Large intestine (tissue), 3 donors: Measurements from ENCODE around the gene NDUFA8. TPM values are rescaled to one million over a fixed set of nuclear protein-coding genes. Genes with fewer than 3 reads are reported as not detected.

Experiments used
- DNase-seq, 2 donors: peaks; one replicate each; pipeline versions ENCODE4 v3.0.0 to v3.0.0-alpha.2; 2013
- H3K27ac ChIP-seq: one replicate; pipeline ENCODE4 v1.5.1; 2013; ENCODE audit warnings: low read length
- H3K27me3 ChIP-seq: 2 replicates; pipeline ENCODE4 v1.6.1; 2013; ENCODE audit warnings: low read length; ENCODE audit not compliant: control insufficient read depth, insufficient read depth
- H3K36me3 ChIP-seq: 2 replicates; pipeline ENCODE4 v1.6.1; 2013; ENCODE audit warnings: low read length; ENCODE audit not compliant: control insufficient read depth, insufficient read depth
- H3K4me1 ChIP-seq: one replicate; pipeline ENCODE4 v1.6.1; 2013; ENCODE audit warnings: low read length; ENCODE audit not compliant: control insufficient read depth, insufficient read depth
- H3K4me3 ChIP-seq: one replicate; pipeline ENCODE4 v1.5.1; 2013; ENCODE audit warnings: low read length
- H3K9me3 ChIP-seq: one replicate; pipeline ENCODE4 v1.6.1; 2013; ENCODE audit warnings: mild to moderate bottlenecking, low read depth, low read length, moderate library complexity; ENCODE audit not compliant: control insufficient read depth
- WGBS: methylation state at CpG from one replicate; pipeline ENCODE4 v1.1.5; 2013; ENCODE audit warnings: low lambda C conversion rate; ENCODE audit not compliant: insufficient coverage; 5-methylcytosine and 5-hydroxymethylcytosine counted together
- polyA plus RNA-seq: library from polyadenylated mRNA; unstranded; fragments of 120-200 nt; gene quantifications from one replicate; pipeline ENCODE4 v1.2.1, GENCODE V29; 2013

The NDUFA8 gene
- polyA plus RNA-seq, 1 donor, result 62.9 TPM

DNA sequence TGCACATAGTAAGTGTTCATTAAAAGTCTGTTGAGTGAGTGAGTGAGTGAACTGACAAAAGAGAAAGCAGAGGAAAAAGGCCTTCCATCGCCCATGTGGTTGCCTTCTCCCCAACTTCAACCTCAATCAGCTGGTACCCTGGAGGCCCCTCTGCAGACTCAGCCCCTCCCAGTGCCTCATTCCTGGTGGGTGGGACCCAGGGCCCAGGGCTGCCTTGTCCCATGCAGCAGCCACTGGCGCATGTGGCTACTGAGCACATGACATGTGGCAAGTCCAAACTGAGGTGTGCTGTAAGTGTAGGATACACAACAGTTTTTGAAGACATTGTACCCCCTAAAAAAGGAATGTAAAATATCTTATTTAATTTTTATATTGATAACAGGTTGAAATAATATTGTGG is 29.6 kb downstream of the NDUFA8 start:
- WGBS, result no CpG with 5 or more reads among the region's 2 CpGs
- H3K36me3 ChIP-seq, result no peaks in the 10 kb centered on the region
- peaks cover 6% of the 10 kb centered on the region for H3K9me3 ChIP-seq
- H3K27me3 ChIP-seq, result peaks cover 78% of the 10 kb centered on the region
- DNase-seq, result no peak
- no peak overlapping the region for H3K4me3 ChIP-seq
- H3K4me1 ChIP-seq, result peaks cover 3% of the 10 kb centered on the region
- H3K27ac ChIP-seq, result no peak overlapping the region

DNA sequence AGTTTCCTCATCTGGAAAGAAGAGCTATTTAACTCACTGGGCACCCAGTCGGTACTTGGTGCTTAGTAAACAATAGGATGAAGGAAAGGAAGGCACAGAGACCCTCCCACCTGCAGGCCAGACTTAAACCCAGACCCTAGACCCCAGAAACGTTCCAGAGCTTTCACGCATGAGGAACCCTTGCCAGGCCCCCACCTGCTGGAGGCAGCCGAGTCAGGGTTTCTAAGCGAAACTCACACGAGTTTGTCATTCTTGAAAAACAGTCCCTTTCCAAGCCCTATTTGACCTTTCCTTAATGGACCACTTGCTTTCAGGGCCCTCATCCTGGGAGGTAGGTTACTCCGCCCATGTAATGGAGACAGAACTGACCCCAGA is 30.6 kb downstream of the NDUFA8 start:
- H3K27me3 ChIP-seq, result peaks cover 84% of the 10 kb centered on the region
- WGBS, result no CpG with 5 or more reads among the region's 7 CpGs
- H3K9me3 ChIP-seq, result peaks cover 6% of the 10 kb centered on the region

DNA sequence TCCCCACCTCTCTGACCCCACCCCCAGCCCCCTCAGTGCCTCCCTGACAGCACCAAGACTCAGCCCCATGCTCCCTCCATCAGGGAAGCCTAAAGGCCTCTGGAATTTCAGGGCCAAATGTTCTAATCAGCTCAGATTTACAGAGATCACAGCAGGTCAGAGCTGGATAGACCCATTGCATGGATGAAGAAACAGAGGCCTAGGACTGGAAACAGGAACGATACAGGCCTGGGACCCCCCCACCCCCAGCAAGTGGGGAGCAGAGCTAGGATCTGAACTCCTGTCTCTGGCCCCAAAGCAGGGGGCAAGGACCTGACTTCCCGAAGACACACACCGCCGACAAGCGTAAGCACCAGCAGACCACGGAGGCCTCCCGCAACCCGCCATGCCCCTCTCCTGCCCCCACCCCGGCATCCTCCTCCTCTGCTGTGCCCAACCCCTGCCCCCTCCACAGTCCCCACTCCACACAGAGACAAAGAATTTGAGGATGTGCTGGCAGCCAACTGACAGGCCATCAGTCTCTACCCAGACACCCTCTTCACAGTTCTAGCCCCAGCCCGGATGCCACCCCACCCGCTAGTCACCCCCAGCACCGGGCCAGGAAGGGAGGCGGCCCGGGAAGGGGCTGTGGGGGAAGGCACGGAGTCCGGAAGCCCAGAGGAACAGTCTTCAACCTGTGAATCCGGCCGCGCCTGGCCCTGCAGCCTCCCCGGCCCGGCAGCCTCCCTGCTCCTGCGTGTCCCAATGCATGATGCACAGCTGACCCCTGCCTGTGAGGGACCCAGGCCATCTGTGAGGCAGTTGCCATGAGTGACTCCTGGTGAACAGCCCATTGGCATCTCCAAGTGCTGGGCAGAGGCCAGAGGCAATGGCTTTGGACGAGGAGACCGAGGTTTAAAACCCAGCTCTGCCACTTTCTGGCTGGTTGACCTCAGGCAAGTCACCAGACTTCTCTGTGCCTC is 31.3 kb downstream of the NDUFA8 start:
- no CpG with 5 or more reads among the region's 24 CpGs for WGBS
- Histone ChIP-seq H3K27ac (no peak overlapping the region), H3K4me1 (peaks cover 3% of the 10 kb centered on the region), H3K27me3 (peaks cover 81% of the 10 kb centered on the region), H3K36me3 (no peaks in the 10 kb centered on the region), H3K4me3 (no peak overlapping the region), H3K9me3 (peaks cover 6% of the 10 kb centered on the region)
- no peak for DNase-seq

More for the DNA sequence above, 30.6 kb downstream of the NDUFA8 start:
- no peak overlapping the region for H3K4me3 ChIP-seq
- no peaks in the 10 kb centered on the region for H3K36me3 ChIP-seq
- peaks cover 3% of the 10 kb centered on the region for H3K4me1 ChIP-seq
- H3K27ac ChIP-seq, result no peak overlapping the region
- no peak for DNase-seq

DNA sequence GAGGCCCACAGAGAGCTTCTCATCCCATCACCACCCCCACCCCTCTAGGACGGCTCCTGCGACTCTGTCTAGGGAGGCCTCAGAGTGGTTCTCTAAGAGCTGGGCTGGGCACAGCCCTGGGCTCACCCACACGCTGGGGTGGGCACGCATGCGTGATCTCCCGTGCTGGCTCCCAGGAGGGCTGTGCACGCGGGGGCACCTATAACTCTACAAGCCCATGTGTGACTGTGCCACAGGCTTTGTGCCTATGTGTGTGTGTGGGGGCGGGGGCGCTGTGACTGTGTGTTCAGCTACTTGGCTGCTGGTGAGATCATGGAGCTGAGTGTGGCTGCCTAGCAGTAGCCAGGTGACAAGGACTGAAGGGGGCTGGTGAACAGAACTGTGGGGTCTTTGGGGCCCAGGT is 32.2 kb downstream of the NDUFA8 start:
- no CpG with 5 or more reads among the region's 10 CpGs for WGBS
- H3K27me3 ChIP-seq, result peaks cover 79% of the 10 kb centered on the region
- H3K4me3 ChIP-seq, result no peak overlapping the region
- H3K36me3 ChIP-seq, result no peaks in the 10 kb centered on the region
- no peak overlapping the region for H3K27ac ChIP-seq
- peaks cover 6% of the 10 kb centered on the region for H3K9me3 ChIP-seq
- peaks cover 3% of the 10 kb centered on the region for H3K4me1 ChIP-seq
- DNase-seq, result no peak

DNA sequence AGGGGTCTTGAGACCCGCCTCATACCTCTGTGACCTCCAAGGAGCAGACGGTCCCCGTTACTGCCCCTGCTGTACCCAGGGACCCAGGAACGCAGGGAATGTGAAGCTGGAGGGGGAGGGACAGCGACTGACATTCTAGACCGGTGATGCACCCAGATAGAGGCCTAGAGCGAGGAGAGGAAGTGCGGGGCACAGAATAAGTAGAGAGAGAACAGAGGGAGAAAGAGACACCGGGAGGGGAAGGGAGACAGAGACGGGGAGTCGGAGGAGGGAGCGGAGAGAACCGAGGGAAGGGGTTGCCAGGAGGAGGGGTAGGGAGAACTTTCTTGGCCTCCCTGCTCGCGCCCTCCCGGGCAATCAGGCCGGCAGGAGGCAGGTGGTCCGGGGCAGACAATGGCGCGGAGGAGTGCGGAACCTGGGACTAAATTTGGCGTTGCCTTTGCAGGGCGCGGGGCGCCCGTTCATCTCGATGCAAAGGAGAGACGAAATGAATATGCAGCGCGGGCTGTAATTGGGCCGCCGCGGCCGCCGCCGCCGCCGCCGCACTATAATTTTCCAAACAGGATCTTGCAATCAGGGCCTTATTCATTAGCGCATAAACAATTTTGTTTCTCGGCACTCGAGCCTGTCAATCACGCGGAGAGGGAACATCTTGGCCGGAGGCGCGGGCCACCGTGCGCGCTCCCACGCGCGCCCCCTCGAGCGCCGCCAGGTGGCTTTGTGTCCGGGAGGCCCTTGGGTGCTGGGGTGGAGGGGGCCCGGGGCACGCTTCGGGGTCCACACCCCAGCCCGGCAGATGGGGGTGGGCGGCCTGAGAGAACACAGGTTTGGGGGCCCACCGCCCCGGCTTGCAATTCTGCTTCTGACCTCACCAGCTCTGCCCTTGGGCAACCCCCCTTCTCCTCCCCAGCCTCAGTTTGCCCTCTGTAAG is 33.0 kb downstream of the NDUFA8 start:
- peak in 1 of 2 donors; percentile 33 for DNase-seq
- WGBS, result 0% methylated on average over 5 of the region's 64 CpGs
- H3K27me3 ChIP-seq, result peaks cover 71% of the 10 kb centered on the region
- H3K36me3 ChIP-seq, result no peaks in the 10 kb centered on the region
- peaks cover 3% of the 10 kb centered on the region for H3K4me1 ChIP-seq
- H3K9me3 ChIP-seq, result peaks cover 6% of the 10 kb centered on the region
- H3K4me3 ChIP-seq, result no peak overlapping the region
- H3K27ac ChIP-seq, result no peak overlapping the region

DNA sequence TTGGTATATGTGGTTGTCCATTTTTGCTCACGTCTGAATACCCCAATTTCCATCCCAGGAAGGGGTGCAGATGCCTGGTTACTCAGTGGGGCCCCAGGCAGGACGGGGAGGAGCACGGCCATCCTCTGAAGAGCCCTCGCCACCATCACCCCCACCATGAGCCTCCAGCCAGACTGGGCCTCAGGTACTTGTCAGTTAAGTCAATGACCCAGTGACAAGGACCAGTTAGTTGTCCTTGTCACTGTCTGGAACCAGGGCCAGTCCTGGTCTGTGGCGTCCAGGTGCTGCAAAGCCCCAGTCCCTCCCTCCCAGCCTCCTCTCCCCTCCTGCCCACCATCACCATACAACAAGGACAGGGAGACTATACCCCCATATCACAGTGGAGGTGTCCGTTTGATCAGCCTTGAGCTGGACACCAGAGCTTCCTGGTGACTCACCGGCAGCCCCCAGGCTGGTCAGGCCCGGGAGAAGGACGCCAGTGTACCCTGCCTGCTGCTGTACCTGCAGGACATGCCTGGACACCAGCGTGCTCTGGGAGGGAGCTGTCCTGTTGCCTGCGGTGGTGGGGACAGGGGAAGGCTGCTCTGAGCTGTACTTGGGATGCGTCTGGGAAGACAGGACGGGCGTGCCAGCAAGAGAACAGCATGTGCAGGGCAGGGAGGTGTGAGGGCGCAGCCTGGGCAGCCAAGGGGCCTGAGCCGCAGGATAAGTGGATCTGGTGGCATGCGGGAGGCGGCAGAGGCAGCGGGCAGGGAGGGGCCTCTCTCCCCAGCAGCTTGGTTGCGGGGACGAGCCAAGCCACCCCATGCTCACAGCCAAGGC is 33.9 kb downstream of the NDUFA8 start:
- H3K4me3 ChIP-seq, result no peak overlapping the region
- DNase-seq, result no peak
- peaks cover 63% of the 10 kb centered on the region for H3K27me3 ChIP-seq
- no peak overlapping the region for H3K27ac ChIP-seq
- no peaks in the 10 kb centered on the region for H3K36me3 ChIP-seq
- H3K4me1 ChIP-seq, result peaks cover 3% of the 10 kb centered on the region
- H3K9me3 ChIP-seq, result peaks cover 6% of the 10 kb centered on the region
- WGBS, result no CpG with 5 or more reads among the region's 21 CpGs

DNA sequence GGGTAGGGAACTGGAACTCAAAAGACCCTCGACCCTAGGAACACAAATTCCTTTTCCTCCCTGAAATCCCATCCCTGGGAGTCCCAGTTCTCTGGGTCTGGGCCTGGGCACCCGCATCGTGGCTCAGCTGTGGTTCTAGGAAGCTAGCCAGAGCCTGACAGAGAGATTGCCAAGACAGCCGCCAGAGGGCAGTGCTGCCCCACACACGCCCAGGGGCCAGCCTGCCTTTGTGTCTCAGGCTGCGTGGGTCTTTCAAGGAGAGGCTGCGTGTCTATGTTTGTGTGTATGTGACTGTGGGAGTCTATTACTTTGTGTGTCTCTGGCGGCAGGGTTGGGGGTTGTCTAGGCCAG is 34.4 kb downstream of the NDUFA8 start:
- Histone ChIP-seq H3K36me3 (no peaks in the 10 kb centered on the region), H3K27ac (no peak overlapping the region), H3K4me1 (peaks cover 3% of the 10 kb centered on the region), H3K9me3 (peaks cover 6% of the 10 kb centered on the region), H3K4me3 (no peak overlapping the region), H3K27me3 (peaks cover 59% of the 10 kb centered on the region)
- no CpG with 5 or more reads among the region's 8 CpGs for WGBS
- peak; percentile 55 to 66 for DNase-seq

DNA sequence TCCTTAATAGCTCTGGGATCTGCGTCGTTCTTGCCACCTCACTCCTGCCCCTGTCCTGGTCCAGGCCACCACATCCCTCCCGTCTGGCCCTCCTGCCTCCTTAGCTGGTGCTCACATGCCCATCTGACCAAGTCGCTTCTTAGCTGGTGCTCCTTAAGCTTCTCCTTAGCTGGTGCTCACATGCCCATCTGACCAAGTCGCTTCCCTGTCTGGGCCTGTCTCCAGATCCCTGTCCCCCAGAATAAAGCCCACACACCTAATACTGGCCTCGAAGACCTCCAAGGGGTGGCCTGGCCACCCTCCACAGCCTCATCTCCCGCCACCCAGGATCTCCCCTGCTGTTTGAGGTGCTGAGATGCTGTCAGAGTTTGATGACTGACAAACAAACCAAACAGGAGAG is 35.1 kb downstream of the NDUFA8 start:
- Histone ChIP-seq H3K27me3 (peaks cover 54% of the 10 kb centered on the region), H3K9me3 (peaks cover 6% of the 10 kb centered on the region), H3K4me3 (no peak overlapping the region), H3K4me1 (peaks cover 3% of the 10 kb centered on the region), H3K36me3 (no peaks in the 10 kb centered on the region), H3K27ac (no peak overlapping the region)
- DNase-seq, result no peak
- WGBS, result 100% methylated on average over 1 of the region's 7 CpGs

DNA sequence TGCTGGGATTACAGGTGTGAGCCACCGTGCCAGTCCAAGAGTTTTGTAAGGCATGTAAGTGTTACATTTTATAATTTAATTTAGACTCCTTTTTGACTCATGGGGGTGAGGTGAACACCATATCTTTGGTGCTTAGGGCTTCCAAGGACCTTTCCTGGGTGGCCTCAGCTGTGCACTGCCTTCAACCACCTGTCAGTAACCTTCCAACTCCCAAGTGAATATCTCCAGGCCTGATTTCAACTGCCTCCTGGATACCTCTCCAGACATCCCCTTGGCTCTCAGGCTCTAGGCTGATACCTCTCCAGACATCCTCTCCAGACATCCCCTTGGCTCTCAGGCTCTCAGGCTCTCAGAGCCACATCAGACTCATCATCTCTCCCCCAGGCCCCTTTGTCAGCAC is 35.5 kb downstream of the NDUFA8 start:
- H3K4me3 ChIP-seq, result no peak overlapping the region
- H3K27ac ChIP-seq, result no peak overlapping the region
- no CpG with 5 or more reads among the region's 1 CpG for WGBS
- peaks cover 6% of the 10 kb centered on the region for H3K9me3 ChIP-seq
- peaks cover 50% of the 10 kb centered on the region for H3K27me3 ChIP-seq
- peaks cover 3% of the 10 kb centered on the region for H3K4me1 ChIP-seq
- H3K36me3 ChIP-seq, result no peaks in the 10 kb centered on the region
- no peak for DNase-seq
